ENCODE measurements around the gene OR2A14.

- TF ChIP-seq CTCF (conservative IDR thresholded peaks at IDR 0.05 in 1 of 2, IDR thresholded peaks at IDR 0.05 in 1 of 2; ENCODE audit: low read depth in 1 of 2, low read length in 2 of 2) (no peak), EZH2 (IDR thresholded peaks at IDR 0.05; ENCODE audit: low read length, missing control alignments) (no peak)
Measured at GRCh38 chr7:144148224-144148827, 25.4 kb downstream of the OR2A14 start.
